GM12872 (cell line): Measurements from ENCODE around the gene ZIC3.

ENCODE experiments used
- TF ChIP-seq, protein P1 (sequence below): IDR thresholded peaks from 3 replicates; pipeline ENCODE4 v1.5.1; 2011; ENCODE audit warnings: low read depth, mild to moderate bottlenecking, low read length, moderate library complexity; ENCODE audit not compliant: insufficient read depth

ZIC3 gene

GRCh38 chrX:137565921-137566745, at the start of gene ZIC3:
Gene ZIC3, plus strand, starts transcription at chrX:137566127. Its CDS starts 565 bp downstream, at chrX:137566692.
- TF ChIP-seq, protein P1, sequence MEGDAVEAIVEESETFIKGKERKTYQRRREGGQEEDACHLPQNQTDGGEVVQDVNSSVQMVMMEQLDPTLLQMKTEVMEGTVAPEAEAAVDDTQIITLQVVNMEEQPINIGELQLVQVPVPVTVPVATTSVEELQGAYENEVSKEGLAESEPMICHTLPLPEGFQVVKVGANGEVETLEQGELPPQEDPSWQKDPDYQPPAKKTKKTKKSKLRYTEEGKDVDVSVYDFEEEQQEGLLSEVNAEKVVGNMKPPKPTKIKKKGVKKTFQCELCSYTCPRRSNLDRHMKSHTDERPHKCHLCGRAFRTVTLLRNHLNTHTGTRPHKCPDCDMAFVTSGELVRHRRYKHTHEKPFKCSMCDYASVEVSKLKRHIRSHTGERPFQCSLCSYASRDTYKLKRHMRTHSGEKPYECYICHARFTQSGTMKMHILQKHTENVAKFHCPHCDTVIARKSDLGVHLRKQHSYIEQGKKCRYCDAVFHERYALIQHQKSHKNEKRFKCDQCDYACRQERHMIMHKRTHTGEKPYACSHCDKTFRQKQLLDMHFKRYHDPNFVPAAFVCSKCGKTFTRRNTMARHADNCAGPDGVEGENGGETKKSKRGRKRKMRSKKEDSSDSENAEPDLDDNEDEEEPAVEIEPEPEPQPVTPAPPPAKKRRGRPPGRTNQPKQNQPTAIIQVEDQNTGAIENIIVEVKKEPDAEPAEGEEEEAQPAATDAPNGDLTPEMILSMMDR, result no peak

GRCh38 chrX:137519459-137519858, 46.5 kb upstream of the ZIC3 start:
- TF ChIP-seq, protein P1, result no peak

- TF ChIP-seq, protein P1, result no peak
Observed at GRCh38 chrX:137545711-137546651, 19.9 kb upstream of the ZIC3 start.

DNA sequence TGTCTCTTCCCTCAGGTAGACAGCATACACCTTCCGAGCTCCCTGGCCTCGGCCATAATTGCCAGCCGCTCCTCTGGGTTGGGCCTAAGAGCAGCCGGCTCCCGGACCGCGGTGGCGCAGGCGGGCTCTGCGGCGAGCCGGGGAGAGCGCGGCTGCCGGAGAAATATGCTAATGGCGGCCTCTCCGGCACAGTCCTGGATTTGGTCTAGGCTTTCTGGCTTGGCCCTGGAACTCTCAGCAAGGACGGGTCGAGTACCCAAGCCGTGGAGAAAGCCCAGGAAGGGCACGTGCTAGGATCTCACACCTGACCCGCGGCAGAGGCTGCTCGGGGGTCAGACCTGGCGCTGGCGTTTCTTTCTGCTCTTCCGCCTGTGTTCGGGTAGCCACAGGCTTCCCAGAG, 18.6 kb upstream of the ZIC3 start:
- TF ChIP-seq, protein P1, result no peak

GRCh38 chrX:137548261-137548660, 17.7 kb upstream of the ZIC3 start:
- TF ChIP-seq, protein P1, result no peak

DNA sequence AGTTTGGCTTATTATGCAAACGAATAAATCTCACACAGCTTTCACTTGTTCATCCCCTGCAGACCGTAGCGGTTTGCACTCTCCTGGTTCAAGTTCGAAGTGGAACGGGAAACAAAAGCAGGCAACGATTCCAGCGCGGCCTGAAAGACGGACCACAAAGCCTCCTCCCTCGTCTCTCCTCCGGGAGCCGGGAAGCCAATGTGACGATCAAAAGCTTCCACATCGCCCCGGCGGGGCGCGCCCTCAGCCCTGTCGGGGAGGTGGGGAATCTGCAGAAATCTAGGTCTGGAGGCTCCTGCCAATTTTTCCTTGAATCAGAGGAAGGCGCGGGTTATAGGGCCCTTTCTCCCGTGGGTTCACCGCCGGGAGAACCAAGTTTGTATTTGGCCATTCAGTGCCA, 16.9 kb upstream of the ZIC3 start:
- TF ChIP-seq, protein P1, result no peak
